Endometrial microvascular endothelial cells (primary cell): ENCODE measurements around the gene GJE1. TPM values are rescaled to one million over a fixed set of nuclear protein-coding genes. Genes with fewer than 3 reads are reported as not detected.
"Not testable (repeated sequence)": the region's sequence is repeated elsewhere in the genome, so short reads cannot be mapped to it uniquely, and the experiment has no call there.

Experiments used
- in situ Hi-C: cut with HindIII; loops from 2 replicates; pipeline ENCODE4 v1.10.0; 2017; ENCODE audit warnings: low sequenced_read_pairs, low pct_unique_long_range_greater_than_20kb; ENCODE audit errors: inconsistent ontology term
- total RNA-seq: library from RNA; depleted of rRNA; stranded (reverse); fragments of >200 nt; gene quantifications from one replicate; pipeline ENCODE4 v1.2.3, GENCODE V29; 2015; ENCODE audit errors: inconsistent ontology term

GJE1 gene
- not detected for total RNA-seq

- in situ Hi-C loops: no loop called here
Measured at GRCh38 chr6:142132625-142133024, at the start of gene GJE1. GJE1 (plus strand) TSS chr6:142132925; CDS start chr6:142133159, 234 bp downstream.

- in situ Hi-C loops: no loop called here
Measured at GRCh38 chr6:142087950-142088857, 44.5 kb upstream of the GJE1 start.

- in situ Hi-C loops: no loop called here
Measured at GRCh38 chr6:142088858-142089216, 43.9 kb upstream of the GJE1 start.

- in situ Hi-C loops: not testable (repeated sequence)
Measured at GRCh38 chr6:142104820-142105219, 27.9 kb upstream of the GJE1 start.

- in situ Hi-C loops: not testable (repeated sequence)
Measured at GRCh38 chr6:142110820-142111219, 21.9 kb upstream of the GJE1 start.

GRCh38 chr6:142112451-142113061 is 20.2 kb upstream of the GJE1 start:
- in situ Hi-C loops: no loop called here

- in situ Hi-C loops: no loop called here
Measured at GRCh38 chr6:142117366-142117765, 15.4 kb upstream of the GJE1 start.

- in situ Hi-C loops: no loop called here
Measured at GRCh38 chr6:142118328-142118727, 14.4 kb upstream of the GJE1 start.

GRCh38 chr6:142118925-142119324 is 13.8 kb upstream of the GJE1 start:
- in situ Hi-C loops: no loop called here

GRCh38 chr6:142121342-142121741 is 11.4 kb upstream of the GJE1 start:
- in situ Hi-C loops: no loop called here

GRCh38 chr6:142130814-142131213 is 1.9 kb upstream of the GJE1 start:
- in situ Hi-C loops: no loop called here

GRCh38 chr6:142138876-142139275 is 6.2 kb downstream of the GJE1 start:
- in situ Hi-C loops: no loop called here

GRCh38 chr6:142141531-142141930 is 8.8 kb downstream of the GJE1 start:
- in situ Hi-C loops: not testable (repeated sequence)

- in situ Hi-C loops: no loop called here
Measured at GRCh38 chr6:142146828-142147662, 14.3 kb downstream of the GJE1 start, which contains the start of the genes NMBR and VTA1. NMBR (minus strand) TSS chr6:142147122; CDS start chr6:142088658, 58,464 bp downstream. VTA1 (plus strand) TSS chr6:142147263; CDS start chr6:142147288, 25 bp downstream.

GRCh38 chr6:142152746-142153145 is 20.0 kb downstream of the GJE1 start:
- in situ Hi-C loops: no loop called here

GRCh38 chr6:142153196-142153595 is 20.5 kb downstream of the GJE1 start:
- in situ Hi-C loops: no loop called here

- in situ Hi-C loops: no loop called here
Measured at GRCh38 chr6:142154336-142154735, 21.6 kb downstream of the GJE1 start.

- in situ Hi-C loops: no loop called here
Measured at GRCh38 chr6:142155091-142155490, 22.4 kb downstream of the GJE1 start.
